ENCODE measurements around the gene SBF2. TPM values are rescaled to one million over a fixed set of nuclear protein-coding genes. Genes with fewer than 3 reads are reported as not detected.

Gene SBF2
- total and polyA plus RNA-seq, 9 of the 15 experiments (the other 6 are each of a cell fraction or from before 2014, with no cell fraction given): 0.80 to 9.5 (median 5.0) TPM

- TF ChIP-seq PHF8 (IDR thresholded peaks at IDR 0.05; ENCODE audit: borderline replicate concordance, low read length) (peak; percentile 54; the same call in 1 of the 2 replicates), CXXC5 (CRISPR knock-in tag; IDR thresholded peaks at IDR 0.05) (peak; percentile 54), CCNT2 (IDR thresholded peaks at IDR 0.05; ENCODE audit: borderline replicate concordance, extremely low read depth, insufficient read length, low read depth, low read length) (no peak), LEF1 (IDR thresholded peaks at IDR 0.05) (no peak), CTBP1 (IDR thresholded peaks at IDR 0.05; ENCODE audit: borderline replicate concordance) (0 out of 2 replicates have a peak, but pooled peaks have one; percentile 46), RAD21 (CRISPR knock-in tag; conservative IDR thresholded peaks at IDR 0.05 in 1 of 2, IDR thresholded peaks at IDR 0.05 in 1 of 2) (0 out of 4 replicates have a peak, but pooled peaks of 1 of the 2 experiments have one; percentile 20), HDAC1 (IDR thresholded peaks at IDR 0.05) (0 out of 4 replicates have a peak, but pooled peaks of 1 of the 2 experiments have one; percentile 9), ZNF518B (CRISPR knock-in tag; IDR thresholded peaks at IDR 0.05) (no peak), CTCFL (IDR thresholded peaks at IDR 0.05; ENCODE audit: borderline replicate concordance, insufficient read depth, low read depth, low read length, poor library complexity, severe bottlenecking) (peak; percentile 77), KDM5B (IDR thresholded peaks at IDR 0.05; ENCODE audit: insufficient replicate concordance, low read depth, low read length) (peak; percentile 87), ZNF146 (CRISPR knock-in tag; IDR thresholded peaks at IDR 0.05; ENCODE audit: unreplicated experiment) (no peak), RBBP5 (IDR thresholded peaks at IDR 0.05; ENCODE audit: borderline replicate concordance, insufficient read depth, low read length, poor library complexity, severe bottlenecking) (peak; percentile 26)
- TF ChIP-seq, protein P1, sequence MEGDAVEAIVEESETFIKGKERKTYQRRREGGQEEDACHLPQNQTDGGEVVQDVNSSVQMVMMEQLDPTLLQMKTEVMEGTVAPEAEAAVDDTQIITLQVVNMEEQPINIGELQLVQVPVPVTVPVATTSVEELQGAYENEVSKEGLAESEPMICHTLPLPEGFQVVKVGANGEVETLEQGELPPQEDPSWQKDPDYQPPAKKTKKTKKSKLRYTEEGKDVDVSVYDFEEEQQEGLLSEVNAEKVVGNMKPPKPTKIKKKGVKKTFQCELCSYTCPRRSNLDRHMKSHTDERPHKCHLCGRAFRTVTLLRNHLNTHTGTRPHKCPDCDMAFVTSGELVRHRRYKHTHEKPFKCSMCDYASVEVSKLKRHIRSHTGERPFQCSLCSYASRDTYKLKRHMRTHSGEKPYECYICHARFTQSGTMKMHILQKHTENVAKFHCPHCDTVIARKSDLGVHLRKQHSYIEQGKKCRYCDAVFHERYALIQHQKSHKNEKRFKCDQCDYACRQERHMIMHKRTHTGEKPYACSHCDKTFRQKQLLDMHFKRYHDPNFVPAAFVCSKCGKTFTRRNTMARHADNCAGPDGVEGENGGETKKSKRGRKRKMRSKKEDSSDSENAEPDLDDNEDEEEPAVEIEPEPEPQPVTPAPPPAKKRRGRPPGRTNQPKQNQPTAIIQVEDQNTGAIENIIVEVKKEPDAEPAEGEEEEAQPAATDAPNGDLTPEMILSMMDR (IDR thresholded peaks at IDR 0.05 in 2 of 3, conservative IDR thresholded peaks at IDR 0.05 in 1 of 3; ENCODE audit: insufficient read depth in 2 of 3, low read depth in 1 of 3, low read length in 3 of 3): peak; percentile 31 to 62 (median 38); a peak in 4 of 6 replicates
Observed at GRCh38 chr11:10304495-10305261, 10.7 kb upstream of the SBF2 start, which contains the start of gene ADM (continued).
